K562 (cell line): ENCODE results near the gene SERGEF. TPM values are rescaled to one million over a fixed set of nuclear protein-coding genes. Genes with fewer than 3 reads are reported as not detected.

Experiments used
- ATAC-seq: fragments of 200-7000 bp; cut with Tn5 transposase; 3 replicates; pipeline ENCODE4 v1.9.1; 2020; ENCODE audit warnings: moderate library complexity
- BruUV-seq: library from RNA; stranded (reverse); fragments of 400-500 nt; replicated peaks from 2 replicates; lab custom pipeline; 2021; lab: Mats Ljungman, UMichigan
- CTCF ChIA-PET: fragments of 300-600 bp; formaldehyde crosslinking; extraction: SDS; loops from one replicate; lab custom pipeline; 2021; ENCODE audit warnings: low intra/inter-chr PET ratio; lab: Yijun Ruan, JAX
- POLR2A ChIA-PET: fragments of 300-600, 350-650 bp; sonication (Branson Sonifier 250); formaldehyde crosslinking; extraction: SDS; loops from one replicate; lab custom pipeline; 2021; ENCODE audit warnings: antibody characterized with exemption, inconsistent platforms; lab: Yijun Ruan, JAX
- DNase-seq, 4 experiments: peaks; one replicate each; pipeline versions ENCODE4 v3.0.0 to v3.0.0-alpha.2; 2011 to 2018; ENCODE audit warnings: low spot score in 3 of 4, mixed read lengths in 3 of 4; ENCODE audit errors: extremely low read depth in 1 of 4
- FAIRE-seq: peaks from 2 replicates; lab custom pipeline; 2011; peaks lifted over from hg19 to GRCh38; lab: Jason Lieb, UNC
- H2AFZ ChIP-seq: 2 replicates; pipeline ENCODE4 v1.6.0; 2011; ENCODE audit warnings: low read depth, low read length, control low read depth, inconsistent platforms
- H3K27ac ChIP-seq: fragments of 200-600 bp; 3 replicates; pipeline ENCODE4 v1.8.0; 2011; ENCODE audit warnings: low read depth, mild to moderate bottlenecking, control low read depth, inconsistent platforms, low read length, moderate library complexity, mixed read lengths; ENCODE audit errors: extremely low read depth
- H3K27me3 ChIP-seq, 2 experiments: fragments of 300-600 bp in 1 of 2; 2 replicates in 1 of 2; 3 replicates in 1 of 2; pipeline versions ENCODE4 v1.6.0 to v1.8.0; 2011; ENCODE audit warnings: inconsistent platforms in 2 of 2, low read length in 2 of 2, mild to moderate bottlenecking in 1 of 2, mixed read lengths in 1 of 2, moderate library complexity in 1 of 2; ENCODE audit not compliant: control insufficient read depth in 2 of 2, insufficient read depth in 2 of 2
- H3K36me3 ChIP-seq: fragments of 300-600 bp; 3 replicates; pipeline ENCODE4 v1.8.0; 2011; ENCODE audit warnings: mild to moderate bottlenecking, low read length, inconsistent platforms; ENCODE audit not compliant: control insufficient read depth, insufficient read depth
- H3K4me1 ChIP-seq, 2 experiments: fragments of 200-600 bp in 1 of 2; replicated peaks in 1 of 2; 2 replicates in 1 of 2; 3 replicates in 1 of 2; pipeline versions ENCODE4 v1.5.1 to v1.8.0; 2011; ENCODE audit warnings: inconsistent platforms in 2 of 2, low read length in 2 of 2, mild to moderate bottlenecking in 1 of 2, mixed read lengths in 1 of 2, moderate library complexity in 1 of 2; ENCODE audit not compliant: control insufficient read depth in 2 of 2, insufficient read depth in 2 of 2
- H3K4me2 ChIP-seq: 2 replicates; pipeline ENCODE4 v1.6.1; 2011; ENCODE audit warnings: low read length, control low read depth, inconsistent platforms, mixed read lengths; ENCODE audit not compliant: insufficient read depth
- H3K4me3 ChIP-seq: fragments of 200-600 bp; sonication (generic), shearing (Covaris generic); 2 replicates; pipeline ENCODE4 v1.5.1; 2016; ENCODE audit warnings: control low read depth, inconsistent platforms
- H3K79me2 ChIP-seq: fragments of 200-600 bp; 3 replicates; pipeline ENCODE4 v1.8.0; 2011; ENCODE audit warnings: low read length, inconsistent platforms; ENCODE audit not compliant: control insufficient read depth, insufficient read depth
- H3K9ac ChIP-seq, 2 experiments: 2 replicates each; pipeline versions ENCODE4 v1.6.0 to v1.6.1; 2011; ENCODE audit warnings: low read depth in 2 of 2, low read length in 2 of 2, control low read depth in 1 of 2, inconsistent platforms in 1 of 2, mild to moderate bottlenecking in 1 of 2, mixed read lengths in 1 of 2; ENCODE audit not compliant: insufficient read depth in 1 of 2
- H3K9me1 ChIP-seq: one replicate; pipeline ENCODE4 v1.6.0; 2011; ENCODE audit warnings: inconsistent platforms, mild to moderate bottlenecking, low read length, moderate library complexity; ENCODE audit not compliant: control insufficient read depth, insufficient read depth
- H3K9me3 ChIP-seq: replicated peaks from 2 replicates; pipeline ENCODE4 v1.5.1; 2011; ENCODE audit warnings: low read depth, low read length, inconsistent platforms; ENCODE audit not compliant: control insufficient read depth, insufficient read depth
- H4K20me1 ChIP-seq: replicated peaks from 2 replicates; pipeline ENCODE4 v1.6.1; 2011; ENCODE audit warnings: low read length, inconsistent platforms, mixed read lengths; ENCODE audit not compliant: control insufficient read depth, insufficient read depth
- ESRRA ChIP-seq: fragments of 450-650 bp; IDR thresholded peaks from 2 replicates; pipeline ENCODE4 v1.6.1; 2014; ENCODE audit warnings: low read depth, mild to moderate bottlenecking, moderate library complexity, borderline replicate concordance
- GTF2A2 ChIP-seq: IDR thresholded peaks from 2 replicates; pipeline ENCODE4 v1.6.1; 2016; ENCODE audit warnings: mild to moderate bottlenecking, missing genetic modification characterization, missing compliant biosample characterization
- LCOR ChIP-seq: sonication (generic); formaldehyde crosslinking; IDR thresholded peaks from 2 replicates; pipeline ENCODE4 v1.8.0; 2022; ENCODE audit warnings: mild to moderate bottlenecking, missing genetic modification reagents
- NR2C1 ChIP-seq, 2 experiments: fragments of 450-650 bp; IDR thresholded peaks; 2 replicates each; pipeline ENCODE4 v1.6.1; 2017; ENCODE audit warnings: mild to moderate bottlenecking in 2 of 2, antibody characterized with exemption in 1 of 2, inconsistent platforms in 1 of 2, missing compliant biosample characterization in 1 of 2, missing genetic modification characterization in 1 of 2
- RFX5 ChIP-seq: IDR thresholded peaks from 2 replicates; pipeline ENCODE4 v1.6.1; 2011; ENCODE audit warnings: low read depth, mild to moderate bottlenecking, improper control_type of control experiment, low read length
- ZBTB5 ChIP-seq: fragments of 450-650 bp; IDR thresholded peaks from 2 replicates; pipeline ENCODE4 v1.6.1; 2017; ENCODE audit warnings: antibody characterized with exemption
- WGBS: fragments of 100-300 bp; shearing (Covaris generic); methylation state at CpG from one replicate; pipeline ENCODE4 v1.1.6; 2016; ENCODE audit warnings: low coverage, mixed read lengths; ENCODE audit not compliant: insufficient coverage; ENCODE audit errors: missing lambda C conversion rate; 5-methylcytosine and 5-hydroxymethylcytosine counted together
- in situ Hi-C: fragments of 300-500 bp; cut with MboI; formaldehyde crosslinking; loops from 4 replicates; pipeline ENCODE4 v1.15.0; 2018; ENCODE audit warnings: inconsistent platforms, mixed read lengths
- intact Hi-C: fragments of 100-400 bp; cut with micrococcal nuclease; formaldehyde crosslinking; loops from 2 replicates; pipeline ENCODE4 v1.14.2; 2022
- polyA plus RNA-seq, 8 experiments: library from polyadenylated mRNA; depleted of rRNA in 4 of 8; stranded (reverse) in 5 of 8; unstranded in 3 of 8; fragments of >200 nt; fragmentation: Nextera tagmentation in 2 of 8; fragmentation: Illumina TruSeq in 1 of 8; extraction: Ambion mirVana in 2 of 8; extraction: Trizol in 1 of 8; gene quantifications; 2 replicates each; pipeline versions ENCODE4 v1.2.1 to v1.2.3, GENCODE V29; 2011 to 2014; ENCODE audit warnings: inconsistent platforms in 1 of 8, missing spikeins in 1 of 8
- total RNA-seq, 7 experiments: library from RNA; depleted of rRNA in 6 of 7; stranded (reverse); fragments of >200 nt in 6 of 7; fragmentation: Illumina TruSeq in 2 of 7; extraction: Trizol in 2 of 7; gene quantifications; 2 replicates each; pipeline versions ENCODE4 v1.2.1 to v1.2.3, GENCODE V29; 2011 to 2021; ENCODE audit warnings: low replicate concordance in 1 of 7
- TF ChIP-seq, protein P1 (sequence below): fragments of 450-650 bp; IDR thresholded peaks from 2 replicates; pipeline ENCODE4 v1.6.1; 2018; ENCODE audit not compliant: partially characterized antibody

Gene SERGEF
- total and polyA plus RNA-seq, 9 of the 15 experiments (the other 6 are each of a cell fraction or from before 2014, with no cell fraction given) = 10.2 to 28.0 (median 19.9) TPM

GRCh38 chr11:18050848-18051247, 38.0 kb upstream of the SERGEF start:
- Histone ChIP-seq H3K27me3 (peaks cover 9 to 16% of the 10 kb centered on the region in 2 experiments), H3K9me1 (no peaks in the 10 kb centered on the region), H3K9ac (no peak overlapping the region), H4K20me1 (peaks cover 5% of the 10 kb centered on the region; the same call in 1 of the 2 replicates), H3K4me1 (peaks cover 0 to 5% of the 10 kb centered on the region in 2 experiments; a peak in 1 of 5 replicates), H2AFZ (no peak overlapping the region), H3K9me3 (no peaks in the 10 kb centered on the region), H3K36me3 (no peaks in the 10 kb centered on the region), H3K27ac (no peak overlapping the region), H3K4me2 (no peak overlapping the region), H3K4me3 (no peak overlapping the region), H3K79me2 (no peaks in the 10 kb centered on the region)
- POLR2A ChIA-PET = no interaction called here
- TF ChIP-seq NR2C1 (IDR thresholded peaks at IDR 0.05) (no peak), NR2C1 (tag; IDR thresholded peaks at IDR 0.05) (no peak), ESRRA (no peak), LCOR (CRISPR knock-in tag) (no peak), ZBTB5 (no peak), GTF2A2 (tag) (no peak), RFX5 (no peak)
- TF ChIP-seq, protein P1, sequence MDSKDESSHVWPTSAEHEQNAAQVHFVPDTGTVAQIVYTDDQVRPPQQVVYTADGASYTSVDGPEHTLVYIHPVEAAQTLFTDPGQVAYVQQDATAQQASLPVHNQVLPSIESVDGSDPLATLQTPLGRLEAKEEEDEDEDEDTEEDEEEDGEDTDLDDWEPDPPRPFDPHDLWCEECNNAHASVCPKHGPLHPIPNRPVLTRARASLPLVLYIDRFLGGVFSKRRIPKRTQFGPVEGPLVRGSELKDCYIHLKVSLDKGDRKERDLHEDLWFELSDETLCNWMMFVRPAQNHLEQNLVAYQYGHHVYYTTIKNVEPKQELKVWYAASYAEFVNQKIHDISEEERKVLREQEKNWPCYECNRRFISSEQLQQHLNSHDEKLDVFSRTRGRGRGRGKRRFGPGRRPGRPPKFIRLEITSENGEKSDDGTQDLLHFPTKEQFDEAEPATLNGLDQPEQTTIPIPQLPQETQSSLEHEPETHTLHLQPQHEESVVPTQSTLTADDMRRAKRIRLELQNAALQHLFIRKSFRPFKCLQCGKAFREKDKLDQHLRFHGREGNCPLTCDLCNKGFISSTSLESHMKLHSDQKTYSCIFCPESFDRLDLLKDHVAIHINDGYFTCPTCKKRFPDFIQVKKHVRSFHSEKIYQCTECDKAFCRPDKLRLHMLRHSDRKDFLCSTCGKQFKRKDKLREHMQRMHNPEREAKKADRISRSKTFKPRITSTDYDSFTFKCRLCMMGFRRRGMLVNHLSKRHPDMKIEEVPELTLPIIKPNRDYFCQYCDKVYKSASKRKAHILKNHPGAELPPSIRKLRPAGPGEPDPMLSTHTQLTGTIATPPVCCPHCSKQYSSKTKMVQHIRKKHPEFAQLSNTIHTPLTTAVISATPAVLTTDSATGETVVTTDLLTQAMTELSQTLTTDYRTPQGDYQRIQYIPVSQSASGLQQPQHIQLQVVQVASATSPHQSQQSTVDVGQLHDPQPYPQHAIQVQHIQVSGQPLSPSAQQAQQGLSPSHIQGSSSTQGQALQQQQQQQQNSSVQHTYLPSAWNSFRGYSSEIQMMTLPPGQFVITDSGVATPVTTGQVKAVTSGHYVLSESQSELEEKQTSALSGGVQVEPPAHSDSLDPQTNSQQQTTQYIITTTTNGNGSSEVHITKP = no peak
- 6% methylated on average over 2 of the region's 2 CpGs for WGBS
- DNase-seq = no peak
- intact Hi-C loops (no loop called here), in situ Hi-C loops (no loop called here)
- FAIRE-seq = no peak
- CTCF ChIA-PET = no interaction called here
- BruUV-seq = no TSS peak
- no peak for ATAC-seq
